Limb (tissue), 2 donors: Measurements from ENCODE around the gene KRT85.
"Not testable (repeated sequence)": the region's sequence is repeated elsewhere in the genome, so short reads cannot be mapped to it uniquely, and the experiment has no call there.

Experiments used
- DNase-seq, 2 donors: peaks; one replicate each; pipeline ENCODE4 v3.0.0-alpha.2; 2016; ENCODE audit errors: extremely low spot score in 2 of 2

Gene KRT85

DNA sequence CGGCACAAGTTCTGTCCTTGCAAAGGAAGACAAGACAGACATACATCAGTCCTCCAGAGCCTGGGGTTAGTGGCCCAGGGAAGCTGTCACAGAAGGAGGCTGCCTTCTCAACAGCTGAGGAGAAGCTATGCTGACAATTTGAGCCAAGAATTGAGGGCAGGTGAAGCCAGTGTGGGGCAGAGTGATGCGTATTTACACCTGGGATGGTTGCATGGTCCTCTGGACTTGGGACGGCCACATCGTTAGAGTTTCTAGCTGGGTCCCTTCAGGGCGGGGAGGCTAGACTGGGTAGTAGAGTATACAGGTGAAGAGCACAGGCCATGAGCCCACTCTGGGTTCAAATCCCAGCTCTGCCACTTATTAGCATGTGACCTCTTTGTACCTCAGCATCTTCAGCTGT, 16.5 kb downstream of the KRT85 start:
- peak in 1 of 2 donors; percentile 5 for DNase-seq

- DNase-seq = peak in 1 of 2 donors; percentile 9
These were observed 17.2 kb downstream of the KRT85 start for GRCh38 chr12:52350021-52350620.

DNA sequence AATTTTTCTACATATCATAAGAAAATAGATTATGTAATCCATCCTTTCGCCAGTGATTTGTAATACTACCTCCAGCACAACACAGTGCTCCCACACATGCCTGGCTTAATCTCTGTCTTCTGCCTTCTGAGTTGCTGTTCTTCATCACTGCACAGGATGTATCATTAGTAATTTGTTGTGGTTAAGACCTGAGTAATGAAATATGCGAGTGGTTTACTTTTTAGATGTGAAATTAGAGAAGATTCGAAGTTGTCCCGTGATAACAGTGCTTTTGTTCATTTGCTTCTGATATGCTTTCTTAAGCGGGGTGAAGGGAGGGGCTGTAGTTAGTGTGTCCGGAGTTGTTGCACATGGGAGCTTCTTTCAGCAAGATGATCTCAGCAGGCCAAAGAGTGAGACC, 18.1 kb downstream of the KRT85 start:
- no peak for DNase-seq

- peak in 1 of 2 donors; percentile 30 for DNase-seq
These were observed 19.4 kb downstream of the KRT85 start for GRCh38 chr12:52347551-52348510.

DNA sequence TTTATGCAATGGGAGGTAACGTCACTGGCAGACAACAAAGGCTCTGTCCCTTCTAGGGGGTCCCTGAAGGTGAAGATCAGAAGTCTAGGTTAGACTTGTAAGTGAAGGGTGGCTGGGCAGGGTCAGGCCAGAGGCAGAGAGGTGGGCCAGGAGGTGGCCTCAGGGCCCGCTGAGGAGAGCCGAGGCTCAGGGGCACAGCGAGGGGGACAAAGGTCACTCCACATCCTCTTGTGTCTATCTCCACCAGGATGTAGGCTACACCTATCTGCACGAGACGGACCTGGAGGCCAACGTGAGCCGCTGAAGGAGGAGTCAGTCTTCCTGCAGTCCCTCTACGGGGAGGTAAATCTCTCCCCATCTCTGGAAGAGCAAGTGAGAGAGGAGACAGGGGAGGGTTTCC, 20.3 kb downstream of the KRT85 start:
- no peak for DNase-seq

GRCh38 chr12:52346593-52346992, 20.7 kb downstream of the KRT85 start:
- no peak for DNase-seq

GRCh38 chr12:52345041-52345440, 22.2 kb downstream of the KRT85 start:
- DNase-seq = not testable (repeated sequence)

DNA sequence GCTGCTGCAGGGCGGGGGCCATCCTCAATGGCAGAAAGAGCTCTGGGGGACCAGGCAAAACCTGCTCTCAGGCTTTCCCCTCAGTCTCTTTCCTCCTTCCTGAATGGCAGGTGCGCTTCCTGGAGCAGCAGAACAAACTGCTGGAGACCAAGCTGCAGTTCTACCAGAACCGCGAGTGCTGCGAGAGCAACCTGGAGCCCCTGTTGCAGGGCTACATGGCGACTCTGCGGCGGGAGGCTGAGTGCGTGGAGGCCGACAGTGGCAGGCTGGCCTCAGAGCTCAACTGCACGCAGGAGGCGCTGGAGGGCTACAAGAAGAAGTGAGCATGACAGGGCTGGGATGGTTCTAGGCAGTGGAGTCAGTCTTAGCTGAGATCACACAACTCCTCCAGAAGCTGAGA, 23.2 kb downstream of the KRT85 start:
- DNase-seq = no peak

GRCh38 chr12:52343550-52343949, 23.7 kb downstream of the KRT85 start:
- no peak for DNase-seq

GRCh38 chr12:52342781-52343490, 24.3 kb downstream of the KRT85 start:
- no peak for DNase-seq

GRCh38 chr12:52341066-52341580, 26.2 kb downstream of the KRT85 start:
- DNase-seq = no peak

DNA sequence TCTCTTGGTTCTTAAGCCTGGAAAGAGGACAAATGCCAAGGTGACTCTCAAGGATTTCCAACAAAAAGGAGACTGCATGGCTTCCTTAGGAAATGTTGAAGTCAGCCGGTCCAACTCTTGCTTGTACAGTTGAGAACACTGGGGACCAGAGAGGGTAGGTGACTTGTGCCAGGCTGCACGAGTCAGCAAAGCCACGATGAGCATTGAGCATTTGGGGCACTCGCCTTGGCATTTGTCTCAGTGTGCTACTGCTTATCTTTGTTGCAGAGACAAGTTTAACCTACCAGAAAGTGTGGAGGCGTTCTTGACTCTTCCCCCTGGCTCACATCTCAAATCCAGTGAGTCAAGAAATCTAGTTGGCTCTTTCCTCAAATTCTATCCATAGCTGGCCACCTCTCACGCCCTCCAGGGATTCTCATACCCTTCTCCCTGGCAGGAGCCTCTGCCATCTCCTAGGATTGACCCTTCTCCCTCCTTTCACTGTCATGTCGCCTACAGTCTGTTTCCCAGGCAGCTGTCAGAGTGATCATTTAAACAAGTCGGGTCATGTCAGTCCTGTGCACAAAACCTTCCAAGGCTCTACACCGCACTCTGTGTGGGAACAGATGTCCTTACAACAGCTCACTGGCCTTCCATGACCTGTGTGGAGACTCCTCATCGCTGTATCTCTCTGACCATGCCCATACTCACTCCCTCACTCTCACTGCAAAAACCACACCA, 28.9 kb downstream of the KRT85 start:
- no peak for DNase-seq

- no peak for DNase-seq
These were observed 30.2 kb downstream of the KRT85 start for GRCh38 chr12:52337054-52337453.

- no peak for DNase-seq
These were observed 30.6 kb downstream of the KRT85 start for GRCh38 chr12:52336641-52337040.

GRCh38 chr12:52335598-52336262, 31.6 kb downstream of the KRT85 start:
- no peak for DNase-seq

- DNase-seq = no peak
These were observed 33.1 kb downstream of the KRT85 start for GRCh38 chr12:52334185-52334584.

GRCh38 chr12:52333321-52333720, 34.0 kb downstream of the KRT85 start:
- DNase-seq = no peak

DNA sequence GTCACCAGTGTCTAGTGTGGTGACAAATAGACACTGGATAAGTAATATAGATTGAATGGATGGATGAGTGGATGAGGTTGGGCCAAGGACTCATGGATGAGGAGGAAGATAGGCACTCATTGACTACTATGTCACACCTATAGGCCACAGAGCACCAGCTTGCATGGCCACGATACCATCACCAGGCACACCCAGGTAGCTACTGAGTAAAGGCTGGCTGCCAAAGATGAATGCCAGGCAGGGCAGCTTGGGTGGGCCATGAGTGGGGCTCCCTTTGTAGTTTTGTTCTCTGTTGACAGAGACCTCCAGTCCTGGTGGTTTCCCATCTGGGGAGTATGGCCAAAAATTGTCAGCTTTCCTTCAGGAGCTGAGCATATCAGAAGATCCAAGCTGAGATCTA, 34.9 kb downstream of the KRT85 start:
- DNase-seq = no peak

DNA sequence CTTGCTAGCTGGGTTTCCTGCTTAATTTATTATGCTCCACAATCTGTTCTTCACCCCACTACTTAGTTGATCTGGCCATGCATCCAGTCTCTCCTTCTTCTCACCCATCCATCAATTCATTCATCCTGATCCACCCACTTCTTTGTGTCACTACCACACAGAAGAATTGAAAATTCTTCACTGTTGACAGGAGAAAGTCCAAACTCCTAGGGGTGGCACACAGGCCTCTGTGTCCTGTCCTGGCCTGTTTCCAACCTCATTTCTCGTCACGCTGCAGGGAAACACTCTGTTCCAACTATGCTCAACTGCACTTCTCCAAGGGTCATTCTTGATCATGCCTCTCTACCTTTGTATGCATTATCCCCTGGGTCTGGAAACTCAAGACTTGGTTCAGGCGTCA, 35.4 kb downstream of the KRT85 start:
- DNase-seq = no peak

DNA sequence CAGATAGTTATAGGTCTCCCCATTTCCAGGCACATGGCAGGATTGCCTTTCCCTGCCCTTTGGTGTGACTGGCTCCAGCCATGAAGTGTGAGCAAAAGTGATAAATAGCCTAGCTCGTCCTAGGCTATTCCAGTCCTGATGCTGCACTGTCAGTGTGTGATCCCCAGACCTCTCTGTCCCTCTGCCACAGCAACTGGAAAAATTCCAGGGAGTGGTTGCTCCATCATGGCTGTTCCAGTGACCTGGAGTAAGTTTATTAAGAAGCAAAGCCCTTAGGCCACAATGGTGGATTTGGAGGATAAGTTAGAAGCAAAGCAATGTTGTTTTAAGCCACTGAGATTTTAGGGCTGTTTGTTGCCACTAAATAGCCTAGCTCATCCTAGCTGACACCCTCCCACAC, 36.2 kb downstream of the KRT85 start:
- DNase-seq = no peak
